Activated B cell treated with CpG ODN at 0.5 μM for 24 hours (primary cell): ENCODE results near the gene ZNF277. TPM values are rescaled to one million over a fixed set of nuclear protein-coding genes. Genes with fewer than 3 reads are reported as not detected.

Experiments used
- ATAC-seq: fragments of 200-7000 bp; cut with Tn5 transposase; one replicate; pipeline ENCODE4 v1.10.0; 2021; ENCODE audit warnings: low read depth, mild to moderate bottlenecking, moderate library complexity
- CTCF ChIA-PET: fragments of 350-600 bp; sonication (Branson Sonifier 250); formaldehyde crosslinking; loops from one replicate; lab custom pipeline; 2021; ENCODE audit warnings: antibody characterized with exemption; lab: Charles Lee
- POLR2A ChIA-PET: fragments of 350-600 bp; sonication (Branson Sonifier 250); formaldehyde crosslinking; loops from one replicate; lab custom pipeline; 2021; ENCODE audit warnings: antibody characterized with exemption; lab: Charles Lee
- DNase-seq: peaks from one replicate; pipeline ENCODE4 v3.0.0; 2022
- H3K27ac Mint-ChIP-seq: one replicate; pipeline ENCODE4 v1.8.0; 2020; ENCODE audit warnings: mixed read lengths
- H3K27me3 Mint-ChIP-seq: one replicate; pipeline ENCODE4 v1.8.0; 2021; ENCODE audit warnings: mixed read lengths
- H3K36me3 Mint-ChIP-seq: one replicate; pipeline ENCODE4 v1.8.0; 2021; ENCODE audit warnings: low read depth, mixed read lengths
- H3K4me1 Mint-ChIP-seq: one replicate; pipeline ENCODE4 v1.8.0; 2021; ENCODE audit warnings: mixed read lengths
- H3K4me3 Mint-ChIP-seq: one replicate; pipeline ENCODE4 v1.8.0; 2020; ENCODE audit warnings: mild to moderate bottlenecking, mixed read lengths
- H3K9me3 Mint-ChIP-seq: one replicate; pipeline ENCODE4 v1.8.0; 2020; ENCODE audit warnings: mixed read lengths
- intact Hi-C: fragments of 100-400 bp; cut with micrococcal nuclease; formaldehyde crosslinking; loops from one replicate; pipeline ENCODE4 v1.15.1; 2024
- total RNA-seq: library from RNA; stranded (reverse); gene quantifications from 2 replicates; pipeline ENCODE4 v1.2.3, GENCODE V29; 2022
- TF ChIP-seq, protein P1 (sequence below): fragments of 200-600 bp; IDR thresholded peaks from one replicate; pipeline ENCODE4 v1.8.0; 2022; ENCODE audit warnings: antibody characterized with exemption, mild to moderate bottlenecking

ZNF277 gene
- total RNA-seq, 1 donor from 2014 or later, result 12.6 TPM

DNA sequence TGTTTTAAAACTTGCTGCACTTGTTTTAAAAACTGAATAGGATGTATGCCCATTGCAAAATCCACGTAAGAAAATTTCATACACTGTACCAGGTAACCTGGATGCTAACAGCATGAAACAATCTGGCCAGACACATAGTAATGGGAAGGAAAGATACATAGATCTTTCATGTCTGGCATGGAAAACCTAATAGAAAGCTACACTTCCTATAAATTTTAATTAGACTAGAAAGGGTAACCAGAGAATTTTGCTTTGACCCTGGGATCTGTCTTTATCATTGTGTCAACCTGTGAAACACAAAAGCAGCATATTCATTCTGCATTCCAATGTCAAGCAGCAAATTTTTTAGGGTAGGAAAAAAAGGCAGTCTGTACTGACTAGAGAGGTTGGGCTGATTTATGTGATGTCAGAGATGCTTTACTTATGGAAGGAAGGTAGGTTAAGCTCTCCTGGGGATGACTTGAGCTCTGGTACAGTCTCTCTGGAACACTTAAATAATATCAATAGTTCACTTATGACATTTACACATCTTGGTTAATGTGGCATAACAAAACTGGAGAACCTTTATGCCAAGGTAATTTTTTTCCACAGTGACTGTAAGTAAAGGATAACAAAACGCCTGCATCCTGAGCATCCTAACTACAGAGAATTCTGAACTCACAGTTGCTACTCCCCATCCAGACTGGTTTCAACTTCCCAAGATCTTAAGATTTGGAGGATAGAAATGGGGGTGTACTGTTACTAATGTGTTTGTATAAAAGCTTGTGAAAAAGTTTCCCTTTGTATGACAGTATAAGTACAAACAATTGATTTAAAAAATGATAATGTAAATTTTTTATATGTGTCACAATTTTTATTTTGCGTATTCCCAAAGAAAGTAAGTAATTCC lies 45.0 kb upstream of the ZNF277 start:
- intact Hi-C loops, result no loop called here
- no peak overlapping the region for H3K4me3 Mint-ChIP-seq
- H3K27ac Mint-ChIP-seq, result no peak overlapping the region
- TF ChIP-seq, protein P1, sequence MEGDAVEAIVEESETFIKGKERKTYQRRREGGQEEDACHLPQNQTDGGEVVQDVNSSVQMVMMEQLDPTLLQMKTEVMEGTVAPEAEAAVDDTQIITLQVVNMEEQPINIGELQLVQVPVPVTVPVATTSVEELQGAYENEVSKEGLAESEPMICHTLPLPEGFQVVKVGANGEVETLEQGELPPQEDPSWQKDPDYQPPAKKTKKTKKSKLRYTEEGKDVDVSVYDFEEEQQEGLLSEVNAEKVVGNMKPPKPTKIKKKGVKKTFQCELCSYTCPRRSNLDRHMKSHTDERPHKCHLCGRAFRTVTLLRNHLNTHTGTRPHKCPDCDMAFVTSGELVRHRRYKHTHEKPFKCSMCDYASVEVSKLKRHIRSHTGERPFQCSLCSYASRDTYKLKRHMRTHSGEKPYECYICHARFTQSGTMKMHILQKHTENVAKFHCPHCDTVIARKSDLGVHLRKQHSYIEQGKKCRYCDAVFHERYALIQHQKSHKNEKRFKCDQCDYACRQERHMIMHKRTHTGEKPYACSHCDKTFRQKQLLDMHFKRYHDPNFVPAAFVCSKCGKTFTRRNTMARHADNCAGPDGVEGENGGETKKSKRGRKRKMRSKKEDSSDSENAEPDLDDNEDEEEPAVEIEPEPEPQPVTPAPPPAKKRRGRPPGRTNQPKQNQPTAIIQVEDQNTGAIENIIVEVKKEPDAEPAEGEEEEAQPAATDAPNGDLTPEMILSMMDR, result no peak
- ATAC-seq (no peak), DNase-seq (no peak)
- H3K4me1 Mint-ChIP-seq, result peaks cover 4% of the 10 kb centered on the region
- POLR2A ChIA-PET, result no interaction called here
- H3K9me3 Mint-ChIP-seq, result no peaks in the 10 kb centered on the region
- H3K36me3 Mint-ChIP-seq, result no peaks in the 10 kb centered on the region
- CTCF ChIA-PET, result no interaction called here
- no peaks in the 10 kb centered on the region for H3K27me3 Mint-ChIP-seq

DNA sequence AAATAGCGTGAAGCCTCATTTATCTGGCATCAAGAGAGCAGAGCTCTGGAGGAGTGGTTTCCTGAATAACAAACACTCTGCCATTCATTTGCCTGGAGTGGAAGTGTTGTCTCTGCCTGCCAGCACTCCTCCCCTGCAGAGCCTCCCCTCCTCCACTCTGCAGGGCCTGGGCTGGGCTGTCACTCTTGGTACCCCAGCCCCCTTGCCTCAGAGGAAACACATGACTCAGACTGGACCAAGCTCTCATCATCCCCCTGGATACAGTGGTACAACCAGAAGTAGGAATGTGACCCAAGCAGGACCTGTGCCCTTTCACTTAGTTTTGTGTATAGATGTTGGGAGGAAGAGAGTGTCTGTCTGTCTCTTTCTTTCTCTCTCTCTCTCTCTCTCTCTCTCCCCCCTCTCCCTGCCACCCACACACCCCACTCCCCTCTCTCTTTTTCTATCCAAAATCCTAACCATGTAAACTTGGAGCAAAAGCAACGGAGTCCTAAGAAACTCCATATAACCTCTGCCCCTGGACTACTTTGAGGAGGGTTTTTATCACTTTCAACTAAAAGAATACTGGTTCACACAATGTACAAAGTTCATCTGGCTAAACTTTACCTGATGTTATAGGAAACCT lies 44.2 kb upstream of the ZNF277 start:
- no peaks in the 10 kb centered on the region for H3K9me3 Mint-ChIP-seq
- no peaks in the 10 kb centered on the region for H3K36me3 Mint-ChIP-seq
- no peak for DNase-seq
- ATAC-seq, result no peak
- TF ChIP-seq, protein P1, result no peak
- ChIA-PET CTCF (no interaction called here), POLR2A (no interaction called here)
- peaks cover 4% of the 10 kb centered on the region for H3K4me1 Mint-ChIP-seq
- no peak overlapping the region for H3K27ac Mint-ChIP-seq
- H3K4me3 Mint-ChIP-seq, result no peak overlapping the region
- peaks cover 2% of the 10 kb centered on the region for H3K27me3 Mint-ChIP-seq
- intact Hi-C loops, result no loop called here

DNA sequence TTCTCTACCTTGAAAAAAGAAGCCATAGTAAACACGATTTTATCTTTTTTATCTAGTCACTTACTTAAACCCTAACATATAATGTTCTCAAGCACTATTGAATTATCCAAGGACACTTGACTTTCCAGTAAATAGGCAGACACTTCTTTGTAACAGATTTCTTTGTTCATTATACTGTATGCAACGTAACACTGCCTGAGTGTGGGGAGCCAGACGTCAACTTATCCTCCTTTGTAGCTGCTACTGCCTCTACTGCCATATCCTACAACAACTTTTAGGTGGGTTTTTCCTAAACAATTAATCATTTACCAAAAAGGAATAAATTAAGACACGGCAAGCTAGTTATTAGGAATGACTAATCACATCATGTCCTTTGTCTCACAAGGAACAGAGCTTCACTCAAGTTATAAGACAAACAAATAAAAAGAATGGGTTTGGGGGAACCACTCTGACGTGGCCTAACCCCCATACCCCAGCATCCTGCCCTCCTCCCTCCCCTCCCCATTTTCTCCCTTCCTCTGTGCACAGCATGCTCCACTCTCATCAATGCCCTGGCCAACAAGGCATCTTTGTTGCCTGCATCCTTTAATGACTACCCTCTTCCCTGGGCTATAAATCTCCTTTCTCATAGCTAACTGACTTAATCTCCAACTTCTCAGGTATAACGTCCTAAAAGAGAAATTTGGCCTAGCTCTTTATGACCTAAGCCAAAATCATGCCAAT lies 43.5 kb upstream of the ZNF277 start:
- H3K36me3 Mint-ChIP-seq, result no peaks in the 10 kb centered on the region
- peaks cover 4% of the 10 kb centered on the region for H3K4me1 Mint-ChIP-seq
- intact Hi-C loops, result no loop called here
- ChIA-PET POLR2A (no interaction called here), CTCF (no interaction called here)
- H3K4me3 Mint-ChIP-seq, result no peak overlapping the region
- TF ChIP-seq, protein P1, result no peak
- ATAC-seq, result no peak
- H3K27ac Mint-ChIP-seq, result no peak overlapping the region
- peaks cover 2% of the 10 kb centered on the region for H3K27me3 Mint-ChIP-seq
- no peak for DNase-seq
- no peaks in the 10 kb centered on the region for H3K9me3 Mint-ChIP-seq

DNA sequence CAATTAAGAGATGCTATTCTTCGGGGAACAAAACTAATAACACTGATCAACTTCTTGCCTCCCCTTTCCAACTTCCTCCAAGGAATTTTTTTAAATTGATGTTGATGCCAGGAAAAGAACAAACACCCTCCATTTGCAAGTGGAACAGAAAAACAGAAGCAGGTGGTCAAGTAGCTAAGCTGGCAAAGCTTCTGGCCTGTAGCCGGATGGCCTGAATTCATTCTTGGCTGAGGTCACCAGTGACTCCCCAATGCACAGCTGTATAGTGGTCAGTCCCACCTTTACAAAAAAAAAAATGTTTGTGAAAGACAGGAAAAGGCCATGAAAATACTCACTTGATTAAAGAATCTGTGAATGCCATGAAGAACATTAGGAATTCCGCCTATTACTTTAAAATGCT lies 39.3 kb upstream of the ZNF277 start:
- Mint-ChIP-seq H3K27ac (no peak overlapping the region), H3K4me1 (no peaks in the 10 kb centered on the region), H3K27me3 (peaks cover 9% of the 10 kb centered on the region), H3K4me3 (no peak overlapping the region), H3K9me3 (no peaks in the 10 kb centered on the region), H3K36me3 (no peaks in the 10 kb centered on the region)
- no peak for DNase-seq
- POLR2A ChIA-PET, result no interaction called here
- TF ChIP-seq, protein P1, result no peak
- no peak for ATAC-seq
- intact Hi-C loops, result no loop called here
- CTCF ChIA-PET, result no interaction called here

DNA sequence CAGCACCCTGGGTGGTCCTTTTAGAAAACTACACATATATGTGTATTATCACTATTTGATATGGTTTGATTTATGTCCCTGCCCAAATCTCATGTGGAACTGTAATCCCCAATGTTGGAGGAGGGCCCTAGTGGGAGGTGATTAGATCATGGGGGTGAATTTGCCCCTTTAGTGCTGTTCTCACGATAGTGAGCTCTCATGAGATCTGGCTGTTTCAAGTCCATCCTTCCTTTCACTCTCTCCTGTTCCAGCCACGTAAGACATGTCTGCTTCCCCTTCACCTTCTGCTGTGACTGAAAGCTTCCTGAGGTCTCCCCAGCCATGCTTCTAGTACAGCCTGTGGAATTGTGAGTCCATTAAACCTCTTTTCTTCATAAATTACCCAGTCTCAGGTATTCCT lies 37.6 kb upstream of the ZNF277 start:
- Mint-ChIP-seq H3K27me3 (peaks cover 9% of the 10 kb centered on the region), H3K36me3 (no peaks in the 10 kb centered on the region), H3K9me3 (no peaks in the 10 kb centered on the region), H3K27ac (no peak overlapping the region), H3K4me1 (no peaks in the 10 kb centered on the region), H3K4me3 (no peak overlapping the region)
- ATAC-seq, result no peak
- DNase-seq, result no peak
- TF ChIP-seq, protein P1, result no peak
- intact Hi-C loops, result no loop called here
- POLR2A ChIA-PET, result no interaction called here
- CTCF ChIA-PET, result no interaction called here
